Endothelial cell of umbilical vein (primary cell): ENCODE data around the gene FOXJ2. TPM values are rescaled to one million over a fixed set of nuclear protein-coding genes. Genes with fewer than 3 reads are reported as not detected.

Experiments
- BruUV-seq: library from RNA; stranded (reverse); fragments of 400-500 nt; replicated peaks from 2 replicates; lab custom pipeline; 2021; lab: Mats Ljungman, UMichigan
- CTCF ChIA-PET: fragments of 300-600, 350-600 bp; sonication (Branson Sonifier 250); formaldehyde crosslinking; loops from one replicate; lab custom pipeline; 2021; ENCODE audit warnings: antibody characterized with exemption, inconsistent platforms; lab: Charles Lee
- POLR2A ChIA-PET: fragments of 300-600, 350-600 bp; sonication (Branson Sonifier 250); formaldehyde crosslinking; loops from one replicate; lab custom pipeline; 2021; ENCODE audit warnings: antibody characterized with exemption, inconsistent platforms; lab: Charles Lee
- DNase-seq: peaks from one replicate; pipeline ENCODE4 v3.0.0-alpha.2; 2011; ENCODE audit warnings: low read depth, low spot score
- FAIRE-seq: peaks from 2 replicates; lab custom pipeline; 2011; peaks lifted over from hg19 to GRCh38; lab: Jason Lieb, UNC
- H2AFZ ChIP-seq: 2 replicates; pipeline ENCODE4 v1.6.0; 2012; ENCODE audit warnings: low read depth, low read length, control low read depth, inconsistent platforms
- H3K27ac ChIP-seq: 2 replicates; pipeline ENCODE4 v1.5.1; 2011; ENCODE audit warnings: low read depth, mild to moderate bottlenecking, control low read depth, low read length, moderate library complexity; ENCODE audit not compliant: insufficient read depth
- H3K27me3 ChIP-seq, 2 experiments: 2 replicates each; pipeline versions ENCODE4 v1.6.0 to v1.6.1; 2011; ENCODE audit warnings: low read length in 2 of 2, mixed read lengths in 1 of 2; ENCODE audit not compliant: control insufficient read depth in 2 of 2, insufficient read depth in 2 of 2
- H3K36me3 ChIP-seq, 2 experiments: 2 replicates in 1 of 2; 3 replicates in 1 of 2; pipeline ENCODE4 v1.5.1; 2011; ENCODE audit warnings: low read length in 2 of 2, mild to moderate bottlenecking in 1 of 2, moderate library complexity in 1 of 2; ENCODE audit not compliant: control insufficient read depth in 2 of 2, insufficient read depth in 2 of 2; ENCODE audit errors: extremely low read depth in 1 of 2
- H3K4me1 ChIP-seq: 3 replicates; pipeline ENCODE4 v1.5.1; 2011; ENCODE audit warnings: mild to moderate bottlenecking, low read length; ENCODE audit not compliant: control insufficient read depth, insufficient read depth; ENCODE audit errors: extremely low read depth
- H3K4me2 ChIP-seq: 2 replicates; pipeline ENCODE4 v1.6.1; 2011; ENCODE audit warnings: low read length, control low read depth, mixed read lengths; ENCODE audit not compliant: insufficient read depth
- H3K4me3 ChIP-seq, 3 experiments: fragments of 200-600 bp in 1 of 3; sonication (generic), shearing (Covaris generic) in 1 of 3; replicated peaks in 1 of 3; 2 replicates each; pipeline ENCODE4 v1.5.1; 2011 to 2016; ENCODE audit warnings: control low read depth in 3 of 3, low read length in 3 of 3, mild to moderate bottlenecking in 2 of 3, inconsistent platforms in 1 of 3, low read depth in 1 of 3, moderate library complexity in 1 of 3; ENCODE audit not compliant: insufficient read depth in 1 of 3
- H3K79me2 ChIP-seq: 2 replicates; pipeline ENCODE4 v1.6.0; 2012; ENCODE audit warnings: low read length, inconsistent platforms; ENCODE audit not compliant: control insufficient read depth, insufficient read depth
- H3K9ac ChIP-seq: replicated peaks from 2 replicates; pipeline ENCODE3; 2011; ENCODE audit warnings: low read length, control low read depth; ENCODE audit not compliant: insufficient read depth; ENCODE audit errors: extremely low read depth
- H3K9me1 ChIP-seq: replicated peaks from 3 replicates; pipeline ENCODE4 v1.6.0; 2011; ENCODE audit warnings: mild to moderate bottlenecking, low read length; ENCODE audit not compliant: control insufficient read depth, insufficient read depth; ENCODE audit errors: extremely low read depth
- H3K9me3 ChIP-seq: replicated peaks from 2 replicates; pipeline ENCODE4 v1.5.1; 2012; ENCODE audit warnings: low read length, inconsistent platforms; ENCODE audit not compliant: control insufficient read depth, insufficient read depth
- H4K20me1 ChIP-seq: replicated peaks from 2 replicates; pipeline ENCODE3; 2011; ENCODE audit warnings: mild to moderate bottlenecking, low read length; ENCODE audit not compliant: control insufficient read depth, insufficient read depth; ENCODE audit errors: extremely low read depth
- CTCF ChIP-seq, 2 donors: IDR thresholded peaks; 1 replicate in 1 of 2; 2 replicates in 1 of 2; pipeline ENCODE4 v1.5.1; 2011; ENCODE audit warnings: low read length in 2 of 2, mild to moderate bottlenecking in 2 of 2, moderate library complexity in 2 of 2, control low read depth in 1 of 2, inconsistent platforms in 1 of 2, low read depth in 1 of 2; ENCODE audit not compliant: insufficient read depth in 1 of 2; ENCODE audit errors: extremely low read depth in 1 of 2
- EZH2 ChIP-seq: IDR thresholded peaks from 2 replicates; pipeline ENCODE4 v1.6.1; 2012; ENCODE audit warnings: borderline replicate concordance, low read depth, mild to moderate bottlenecking, moderate library complexity, low read length, inconsistent platforms; ENCODE audit not compliant: severe bottlenecking
- FOS ChIP-seq: IDR thresholded peaks from 2 replicates; pipeline ENCODE4 v1.6.1; 2011; ENCODE audit warnings: mild to moderate bottlenecking, low read length, moderate library complexity, borderline replicate concordance; ENCODE audit not compliant: insufficient read depth
- GATA2 ChIP-seq: IDR thresholded peaks from 2 replicates; pipeline ENCODE4 v1.7.0; 2011; ENCODE audit warnings: low read depth, mild to moderate bottlenecking, moderate library complexity, mixed read lengths, low read length; ENCODE audit not compliant: insufficient read length, insufficient read depth
- JUN ChIP-seq: IDR thresholded peaks from 2 replicates; pipeline ENCODE4 v1.6.1; 2011; ENCODE audit warnings: borderline replicate concordance, low read depth; ENCODE audit not compliant: insufficient read length, insufficient read depth
- MAX ChIP-seq: IDR thresholded peaks from 2 replicates; pipeline ENCODE4 v1.6.1; 2011; ENCODE audit not compliant: insufficient read depth, insufficient read length
- MYC ChIP-seq: IDR thresholded peaks from one replicate; pipeline ENCODE4 v1.6.1; 2011; ENCODE audit warnings: mild to moderate bottlenecking, low read depth, low read length
- POLR2A ChIP-seq: IDR thresholded peaks from 2 replicates; pipeline ENCODE4 v1.6.1; 2012; ENCODE audit warnings: low read depth, mild to moderate bottlenecking, control low read depth, low read length
- POLR2AphosphoS5 ChIP-seq: IDR thresholded peaks from 2 replicates; pipeline ENCODE4 v1.6.1; 2012; ENCODE audit warnings: low read depth, mild to moderate bottlenecking, control low read depth, low read length, moderate library complexity; ENCODE audit not compliant: insufficient read depth
- dilution Hi-C: fragments of 300-500 bp; cut with MboI; formaldehyde crosslinking; loops from one replicate; pipeline ENCODE4 v1.15.0; 2019; ENCODE audit warnings: low sequenced_read_pairs; ENCODE audit not compliant: extremely low pct_ligation_motif_present
- intact Hi-C: fragments of 100-400 bp; cut with micrococcal nuclease; formaldehyde crosslinking; loops from one replicate; pipeline ENCODE4 v1.10.0; 2022
- polyA plus RNA-seq, 4 experiments: library from polyadenylated mRNA; depleted of rRNA in 3 of 4; stranded (reverse) in 3 of 4; unstranded in 1 of 4; fragments of >200 nt; gene quantifications; 2 replicates each; pipeline versions ENCODE4 v1.2.1 to v1.2.3, GENCODE V29; 2011 to 2012; ENCODE audit warnings: missing spikeins in 1 of 4
- total RNA-seq: library from RNA; stranded (reverse); gene quantifications from 2 replicates; pipeline ENCODE4 v1.2.3, GENCODE V29; 2021

Gene FOXJ2
- total and polyA plus RNA-seq, 2 donors (not counting 3 experiments of a cell fraction or from before 2014, with no cell fraction given): 6.2 to 13.9 TPM

DNA sequence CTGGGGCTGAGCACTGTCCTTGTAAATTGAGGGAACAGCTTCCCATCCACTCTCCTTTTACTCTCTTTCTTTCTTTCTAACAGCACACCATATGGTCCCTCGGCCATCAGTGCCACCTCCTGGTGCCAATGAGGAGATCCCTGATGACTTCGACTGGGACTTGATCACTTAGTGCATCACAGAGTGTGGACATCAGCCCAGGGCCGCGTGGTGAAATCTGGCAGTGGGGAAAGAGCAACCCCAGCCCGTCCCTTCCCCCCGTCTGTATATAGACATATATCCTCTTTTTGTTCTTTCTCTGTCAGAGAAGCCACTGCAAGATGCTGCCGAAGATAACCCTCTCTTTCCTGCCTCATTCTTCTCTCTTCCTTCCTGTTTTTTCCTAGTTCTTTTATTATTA is 20.2 kb downstream of the FOXJ2 start:
- no peak for FAIRE-seq
- POLR2A ChIA-PET: no interaction called here
- H3K9ac ChIP-seq: no peak overlapping the region

More for the DNA sequence above, 20.2 kb downstream of the FOXJ2 start:
- Histone ChIP-seq H3K4me3 (no peak overlapping the region), H3K79me2 (no peaks in the 10 kb centered on the region), H3K4me1 (no peaks in the 10 kb centered on the region), H2AFZ (no peak overlapping the region), H4K20me1 (no peaks in the 10 kb centered on the region), H3K9me1 (no peaks in the 10 kb centered on the region), H3K27me3 (no peaks in the 10 kb centered on the region), H3K9me3 (no peaks in the 10 kb centered on the region), H3K36me3 (peaks cover 2 to 13% of the 10 kb centered on the region in 2 experiments), H3K4me2 (no peak overlapping the region), H3K27ac (no peak overlapping the region)
- TF ChIP-seq POLR2AphosphoS5 (no peak), MYC (no peak), MAX (no peak), FOS (no peak), POLR2A (no peak), JUN (no peak), EZH2 (no peak), GATA2 (no peak), CTCF (IDR thresholded peaks at IDR 0.05; ENCODE audit: extremely low read depth in 1 of 2, insufficient read depth in 1 of 2, low read depth in 1 of 2, low read length in 2 of 2) (no peak)
- intact Hi-C loops (no loop called here), dilution Hi-C loops (no loop called here)
- no peak for DNase-seq
- CTCF ChIA-PET: interaction anchor here (4.1 kb wide), 1 partner anchor 25 kb away, joined by 18 read pairs; no protein-coding TSS in a partner anchor
- BruUV-seq: no TSS peak
